HCT116 (cell line): ENCODE results near the gene IL32.

Experiments used
- CBX3 ChIP-seq: IDR thresholded peaks from 2 replicates; pipeline ENCODE4 v1.6.1; 2012; ENCODE audit warnings: low read depth
- EZH2 ChIP-seq: fragments of 200-600 bp; sonication (generic); IDR thresholded peaks from 2 replicates; pipeline ENCODE4 v1.6.1; 2017; ENCODE audit warnings: antibody characterized with exemption, mixed run types
- EZH2phosphoT487 ChIP-seq: fragments of 200-600 bp; IDR thresholded peaks from 2 replicates; pipeline ENCODE4 v1.6.1; 2018; ENCODE audit warnings: antibody characterized with exemption, borderline replicate concordance
- FOSL1 ChIP-seq: IDR thresholded peaks from 2 replicates; pipeline ENCODE4 v1.6.1; 2012; ENCODE audit warnings: low read depth
- POLR2A ChIP-seq: IDR thresholded peaks from 2 replicates; pipeline ENCODE4 v1.7.0; 2011; ENCODE audit warnings: borderline replicate concordance; ENCODE audit not compliant: insufficient read depth, insufficient read length; ENCODE audit errors: extremely low read depth
- POLR2AphosphoS5 ChIP-seq: IDR thresholded peaks from 2 replicates; pipeline ENCODE4 v1.6.1; 2011; ENCODE audit warnings: mild to moderate bottlenecking, low read depth, low read length, moderate library complexity
- REST ChIP-seq: IDR thresholded peaks from 2 replicates; pipeline ENCODE4 v1.6.1; 2012; ENCODE audit warnings: low read depth
- TF ChIP-seq, protein P1 (sequence below), 3 experiments: fragments of 200-600 bp in 1 of 3; sonication (generic) in 1 of 3; IDR thresholded peaks in 2 of 3; conservative IDR thresholded peaks in 1 of 3; 2 replicates each; pipeline ENCODE4 v1.5.1; 2012 to 2017; ENCODE audit warnings: low read depth in 2 of 3, low read length in 2 of 3, antibody characterized with exemption in 1 of 3, borderline replicate concordance in 1 of 3, control low read depth in 1 of 3, mild to moderate bottlenecking in 1 of 3, mixed read lengths in 1 of 3, mixed run types in 1 of 3, moderate library complexity in 1 of 3; ENCODE audit not compliant: insufficient read depth in 1 of 3
- TF ChIP-seq, protein P2 (sequence below): IDR thresholded peaks from 2 replicates; pipeline ENCODE4 v1.6.1; 2012

DNA sequence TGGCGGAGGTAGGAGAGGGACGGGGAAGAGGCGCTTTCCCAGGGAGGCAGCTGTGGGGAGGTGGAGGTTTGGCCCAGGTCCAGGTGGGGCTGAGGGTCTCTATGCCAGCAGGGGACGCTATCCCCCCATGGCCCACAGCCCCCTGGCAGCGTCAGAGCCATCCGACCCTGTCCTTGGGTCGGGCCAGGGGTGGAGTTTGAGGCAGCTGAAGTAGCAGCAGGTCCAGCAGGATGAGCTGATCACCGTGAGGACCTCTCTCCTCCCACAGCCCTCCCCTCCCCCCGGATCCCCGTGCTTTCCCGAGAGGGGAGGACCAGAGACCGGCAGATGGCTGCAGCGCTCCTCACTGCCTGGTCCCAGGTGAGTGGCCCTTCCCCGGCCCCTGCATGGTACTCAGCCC, 50.1 kb downstream of the IL32 start:
- TF ChIP-seq, protein P1, sequence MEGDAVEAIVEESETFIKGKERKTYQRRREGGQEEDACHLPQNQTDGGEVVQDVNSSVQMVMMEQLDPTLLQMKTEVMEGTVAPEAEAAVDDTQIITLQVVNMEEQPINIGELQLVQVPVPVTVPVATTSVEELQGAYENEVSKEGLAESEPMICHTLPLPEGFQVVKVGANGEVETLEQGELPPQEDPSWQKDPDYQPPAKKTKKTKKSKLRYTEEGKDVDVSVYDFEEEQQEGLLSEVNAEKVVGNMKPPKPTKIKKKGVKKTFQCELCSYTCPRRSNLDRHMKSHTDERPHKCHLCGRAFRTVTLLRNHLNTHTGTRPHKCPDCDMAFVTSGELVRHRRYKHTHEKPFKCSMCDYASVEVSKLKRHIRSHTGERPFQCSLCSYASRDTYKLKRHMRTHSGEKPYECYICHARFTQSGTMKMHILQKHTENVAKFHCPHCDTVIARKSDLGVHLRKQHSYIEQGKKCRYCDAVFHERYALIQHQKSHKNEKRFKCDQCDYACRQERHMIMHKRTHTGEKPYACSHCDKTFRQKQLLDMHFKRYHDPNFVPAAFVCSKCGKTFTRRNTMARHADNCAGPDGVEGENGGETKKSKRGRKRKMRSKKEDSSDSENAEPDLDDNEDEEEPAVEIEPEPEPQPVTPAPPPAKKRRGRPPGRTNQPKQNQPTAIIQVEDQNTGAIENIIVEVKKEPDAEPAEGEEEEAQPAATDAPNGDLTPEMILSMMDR (IDR thresholded peaks at IDR 0.05 in 2 of 3, conservative IDR thresholded peaks at IDR 0.05 in 1 of 3; ENCODE audit: borderline replicate concordance in 1 of 3, insufficient read depth in 1 of 3, low read depth in 2 of 3, low read length in 2 of 3): no peak
- TF ChIP-seq EZH2 (no peak), POLR2A (no peak), FOSL1 (no peak), CBX3 (no peak), EZH2phosphoT487 (no peak), REST (no peak), POLR2AphosphoS5 (no peak)
- TF ChIP-seq, protein P2, sequence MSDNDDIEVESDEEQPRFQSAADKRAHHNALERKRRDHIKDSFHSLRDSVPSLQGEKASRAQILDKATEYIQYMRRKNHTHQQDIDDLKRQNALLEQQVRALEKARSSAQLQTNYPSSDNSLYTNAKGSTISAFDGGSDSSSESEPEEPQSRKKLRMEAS: no peak
